H1 (cell line): ENCODE data around the gene KIF25. TPM values are rescaled to one million over a fixed set of nuclear protein-coding genes. Genes with fewer than 3 reads are reported as not detected.

Source experiments
- SIN3A ChIP-seq, 2 experiments: IDR thresholded peaks in 1 of 2; conservative IDR thresholded peaks in 1 of 2; 2 replicates each; pipeline ENCODE4 v1.6.1; 2011 to 2012; ENCODE audit warnings: low read length in 2 of 2, improper control_type of control experiment in 1 of 2, low read depth in 1 of 2, mild to moderate bottlenecking in 1 of 2
- polyA plus RNA-seq, 7 experiments: library from polyadenylated mRNA; depleted of rRNA in 3 of 7; stranded (reverse) in 5 of 7; unstranded in 2 of 7; fragments of >200 nt in 5 of 7; fragments of 200-250 nt in 2 of 7; gene quantifications; 1 replicate in 5 of 7; 2 replicates in 1 of 7; 4 replicates in 1 of 7; pipeline versions ENCODE4 v1.2.1 to v1.2.3, GENCODE V29; 2011 to 2013; ENCODE audit warnings: missing spikeins in 2 of 7, mixed read lengths in 2 of 7
- total RNA-seq: library from RNA; stranded (reverse); fragmentation: NEBNext Ultra II Directional; extraction: Animal tissue kit (Norgen Biotek cat#: 25700); gene quantifications from 2 replicates; pipeline ENCODE4 v1.2.1, GENCODE V29; 2021

KIF25 gene
- total and polyA plus RNA-seq, 2 of the 8 experiments (the other 6 are each of a cell fraction or from before 2014, with no cell fraction given), result 1.5 to 2.0 TPM

DNA sequence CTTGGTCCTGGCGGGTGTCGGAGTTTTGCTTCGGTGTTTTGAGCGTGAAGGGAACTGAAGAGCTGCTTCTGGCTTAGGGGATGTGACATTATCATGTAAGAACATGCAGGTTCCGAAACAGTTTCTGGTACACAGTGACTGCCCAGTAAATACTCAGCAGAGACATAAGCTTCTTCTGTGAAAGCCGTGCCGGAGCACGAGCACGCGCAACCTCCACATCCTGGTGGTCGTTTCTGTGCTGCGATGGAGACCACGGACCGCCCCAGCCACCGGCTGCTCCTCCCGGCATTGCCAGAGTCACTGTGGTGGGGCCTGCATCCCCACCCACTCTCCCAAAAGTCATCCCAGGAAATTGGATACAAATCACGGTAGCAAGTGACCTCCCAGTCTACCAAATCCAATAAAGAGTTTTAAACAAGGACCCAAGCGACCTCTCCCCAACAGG lies 18.7 kb downstream of the KIF25 start (continued):
- no peak for TF ChIP-seq SIN3A (conservative IDR thresholded peaks at IDR 0.05 in 1 of 2, IDR thresholded peaks at IDR 0.05 in 1 of 2; ENCODE audit: low read depth in 1 of 2, low read length in 2 of 2)
